ENCODE measurements around the gene FOXK1.

The FOXK1 gene

DNA sequence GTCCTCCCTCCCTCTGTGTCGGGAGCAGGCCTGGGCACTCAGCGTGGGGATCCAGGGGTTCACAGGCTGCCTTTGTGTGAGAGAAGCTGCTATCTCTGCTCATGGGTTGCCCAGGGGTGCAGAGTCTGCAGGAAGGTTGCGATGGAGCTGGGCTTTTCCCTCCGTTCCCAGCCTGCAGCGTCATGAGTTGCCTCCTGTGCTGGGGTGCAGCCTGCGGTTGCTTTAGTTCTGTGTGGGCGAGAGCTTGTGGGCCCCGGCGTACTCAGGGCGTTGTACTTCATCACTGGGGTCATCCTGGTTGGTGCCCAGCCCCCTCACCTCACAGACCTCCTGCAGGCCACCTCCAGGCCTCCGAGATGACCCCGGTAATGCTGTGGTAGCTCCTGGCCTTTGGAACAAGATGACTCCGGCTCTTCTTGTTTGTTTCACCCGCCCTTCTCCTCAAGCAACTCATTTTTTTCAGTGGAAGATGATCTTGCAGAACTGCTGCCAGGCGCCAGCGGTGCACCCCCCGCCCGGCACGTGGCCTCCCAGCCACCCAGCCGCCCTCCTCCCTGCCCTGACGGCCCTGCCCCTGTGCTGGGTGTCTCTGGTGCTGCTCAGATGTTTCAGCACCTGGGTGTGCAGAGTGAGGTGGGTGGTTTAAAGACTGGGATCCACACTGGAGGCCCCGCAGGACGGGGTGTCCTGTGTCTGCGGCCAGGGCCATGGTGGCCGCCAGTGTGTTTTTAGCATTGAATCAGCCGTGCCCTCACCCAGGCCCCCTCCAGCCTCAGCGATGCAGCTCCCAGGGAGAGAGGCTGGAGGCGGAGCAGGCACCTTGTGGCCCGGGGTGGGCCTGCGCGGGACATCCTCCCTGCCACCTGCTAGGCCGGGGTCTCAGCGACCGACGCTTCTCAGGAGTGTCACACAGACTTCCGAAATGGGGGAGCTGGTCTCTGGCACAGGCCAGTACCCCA lies 100.5 kb downstream of the FOXK1 start:
- H3K4me3 ChIP-seq (replicated peaks; ENCODE audit: insufficient read depth, low read length), result no peak overlapping the region
- DNase-seq (ENCODE audit: low read depth in 1 of 2, low spot score in 1 of 2), result no peak
- no peak overlapping the region for H3K27ac ChIP-seq (replicated peaks)
- TF ChIP-seq SPI1 (IDR thresholded peaks at IDR 0.05; ENCODE audit: borderline replicate concordance, low read depth), result no peak
- TF ChIP-seq, protein P1, sequence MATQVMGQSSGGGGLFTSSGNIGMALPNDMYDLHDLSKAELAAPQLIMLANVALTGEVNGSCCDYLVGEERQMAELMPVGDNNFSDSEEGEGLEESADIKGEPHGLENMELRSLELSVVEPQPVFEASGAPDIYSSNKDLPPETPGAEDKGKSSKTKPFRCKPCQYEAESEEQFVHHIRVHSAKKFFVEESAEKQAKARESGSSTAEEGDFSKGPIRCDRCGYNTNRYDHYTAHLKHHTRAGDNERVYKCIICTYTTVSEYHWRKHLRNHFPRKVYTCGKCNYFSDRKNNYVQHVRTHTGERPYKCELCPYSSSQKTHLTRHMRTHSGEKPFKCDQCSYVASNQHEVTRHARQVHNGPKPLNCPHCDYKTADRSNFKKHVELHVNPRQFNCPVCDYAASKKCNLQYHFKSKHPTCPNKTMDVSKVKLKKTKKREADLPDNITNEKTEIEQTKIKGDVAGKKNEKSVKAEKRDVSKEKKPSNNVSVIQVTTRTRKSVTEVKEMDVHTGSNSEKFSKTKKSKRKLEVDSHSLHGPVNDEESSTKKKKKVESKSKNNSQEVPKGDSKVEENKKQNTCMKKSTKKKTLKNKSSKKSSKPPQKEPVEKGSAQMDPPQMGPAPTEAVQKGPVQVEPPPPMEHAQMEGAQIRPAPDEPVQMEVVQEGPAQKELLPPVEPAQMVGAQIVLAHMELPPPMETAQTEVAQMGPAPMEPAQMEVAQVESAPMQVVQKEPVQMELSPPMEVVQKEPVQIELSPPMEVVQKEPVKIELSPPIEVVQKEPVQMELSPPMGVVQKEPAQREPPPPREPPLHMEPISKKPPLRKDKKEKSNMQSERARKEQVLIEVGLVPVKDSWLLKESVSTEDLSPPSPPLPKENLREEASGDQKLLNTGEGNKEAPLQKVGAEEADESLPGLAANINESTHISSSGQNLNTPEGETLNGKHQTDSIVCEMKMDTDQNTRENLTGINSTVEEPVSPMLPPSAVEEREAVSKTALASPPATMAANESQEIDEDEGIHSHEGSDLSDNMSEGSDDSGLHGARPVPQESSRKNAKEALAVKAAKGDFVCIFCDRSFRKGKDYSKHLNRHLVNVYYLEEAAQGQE (IDR thresholded peaks at IDR 0.05; ENCODE audit: insufficient replicate concordance, low read depth), result no peak
- TF ChIP-seq, protein P2, sequence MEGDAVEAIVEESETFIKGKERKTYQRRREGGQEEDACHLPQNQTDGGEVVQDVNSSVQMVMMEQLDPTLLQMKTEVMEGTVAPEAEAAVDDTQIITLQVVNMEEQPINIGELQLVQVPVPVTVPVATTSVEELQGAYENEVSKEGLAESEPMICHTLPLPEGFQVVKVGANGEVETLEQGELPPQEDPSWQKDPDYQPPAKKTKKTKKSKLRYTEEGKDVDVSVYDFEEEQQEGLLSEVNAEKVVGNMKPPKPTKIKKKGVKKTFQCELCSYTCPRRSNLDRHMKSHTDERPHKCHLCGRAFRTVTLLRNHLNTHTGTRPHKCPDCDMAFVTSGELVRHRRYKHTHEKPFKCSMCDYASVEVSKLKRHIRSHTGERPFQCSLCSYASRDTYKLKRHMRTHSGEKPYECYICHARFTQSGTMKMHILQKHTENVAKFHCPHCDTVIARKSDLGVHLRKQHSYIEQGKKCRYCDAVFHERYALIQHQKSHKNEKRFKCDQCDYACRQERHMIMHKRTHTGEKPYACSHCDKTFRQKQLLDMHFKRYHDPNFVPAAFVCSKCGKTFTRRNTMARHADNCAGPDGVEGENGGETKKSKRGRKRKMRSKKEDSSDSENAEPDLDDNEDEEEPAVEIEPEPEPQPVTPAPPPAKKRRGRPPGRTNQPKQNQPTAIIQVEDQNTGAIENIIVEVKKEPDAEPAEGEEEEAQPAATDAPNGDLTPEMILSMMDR (IDR thresholded peaks at IDR 0.05; ENCODE audit: insufficient read depth, low read length), result no peak
- no peak for TF ChIP-seq POLR2AphosphoS5 (IDR thresholded peaks at IDR 0.05; ENCODE audit: low read depth)
- no peak for TF ChIP-seq GABPA (IDR thresholded peaks at IDR 0.05; ENCODE audit: low read depth)
- H3K27me3 ChIP-seq (ENCODE audit: insufficient read depth, poor library complexity, severe bottlenecking), result no peaks in the 10 kb centered on the region

DNA sequence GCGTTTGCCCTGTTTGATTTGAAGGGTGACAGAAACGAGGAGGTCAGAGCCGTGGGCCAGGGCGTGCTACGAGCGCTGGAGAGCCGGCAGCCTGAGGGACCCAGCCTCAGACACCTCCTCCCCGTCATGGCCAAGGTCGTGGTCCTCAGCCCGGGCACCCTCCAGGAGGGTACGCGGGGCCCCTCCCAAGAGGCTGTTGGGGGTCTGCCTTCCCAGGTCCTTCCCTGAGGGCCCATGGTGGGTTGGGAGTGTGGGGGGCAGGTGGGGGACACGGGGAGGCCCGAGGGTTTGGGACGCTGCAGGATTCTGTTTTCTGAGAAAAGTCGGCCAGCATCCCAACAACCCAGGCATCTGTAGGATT lies 101.2 kb downstream of the FOXK1 start:
- no peak for DNase-seq (ENCODE audit: low read depth in 1 of 2, low spot score in 1 of 2)
- Histone ChIP-seq H3K27me3 (ENCODE audit: insufficient read depth, poor library complexity, severe bottlenecking) (no peaks in the 10 kb centered on the region), H3K27ac (replicated peaks) (no peak overlapping the region), H3K4me3 (replicated peaks; ENCODE audit: insufficient read depth, low read length) (no peak overlapping the region)
- no peak for TF ChIP-seq GABPA (IDR thresholded peaks at IDR 0.05; ENCODE audit: low read depth)

DNA sequence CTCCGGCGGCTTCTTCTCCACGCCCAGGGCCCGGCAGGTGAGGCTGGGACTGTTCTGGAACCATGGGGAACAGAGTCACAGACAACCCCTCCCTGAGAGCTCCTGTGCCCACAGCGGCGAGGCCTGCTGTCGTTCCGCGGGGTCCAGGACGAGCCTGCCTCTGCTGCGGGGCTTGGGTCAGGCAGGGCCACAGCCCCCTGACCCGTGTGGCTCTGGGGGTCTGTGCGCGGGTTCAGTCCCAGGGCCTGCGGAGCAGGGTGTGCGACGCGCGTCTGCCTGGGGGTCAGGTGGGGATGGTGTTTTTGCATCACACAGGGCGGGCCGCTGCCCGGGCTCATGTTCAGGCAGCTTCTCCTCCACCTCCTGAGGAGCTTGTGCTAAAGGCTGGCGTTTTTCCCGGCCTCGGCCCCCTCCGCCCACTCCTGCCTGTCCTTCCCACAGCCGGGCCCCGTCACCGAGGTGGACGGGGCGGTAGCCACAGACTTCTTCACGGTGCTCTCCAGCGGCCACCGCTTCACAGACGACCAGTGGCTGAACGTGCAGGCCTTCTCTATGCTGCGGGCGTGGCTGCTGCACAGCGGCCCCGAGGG lies 101.8 kb downstream of the FOXK1 start:
- Histone ChIP-seq H3K27me3 (ENCODE audit: insufficient read depth, poor library complexity, severe bottlenecking) (no peaks in the 10 kb centered on the region), H3K4me3 (replicated peaks; ENCODE audit: insufficient read depth, low read length) (no peak overlapping the region), H3K27ac (replicated peaks) (no peak overlapping the region)
- no peak for DNase-seq (ENCODE audit: low read depth in 1 of 2, low spot score in 1 of 2)
- no peak for TF ChIP-seq GABPA (IDR thresholded peaks at IDR 0.05; ENCODE audit: low read depth)
- TF ChIP-seq, protein P2 (IDR thresholded peaks at IDR 0.05; ENCODE audit: insufficient read depth, low read length), result no peak
- TF ChIP-seq, protein P1 (IDR thresholded peaks at IDR 0.05; ENCODE audit: insufficient replicate concordance, low read depth), result no peak
- TF ChIP-seq SPI1 (IDR thresholded peaks at IDR 0.05; ENCODE audit: borderline replicate concordance, low read depth), result no peak
- no peak for TF ChIP-seq POLR2AphosphoS5 (IDR thresholded peaks at IDR 0.05; ENCODE audit: low read depth)

DNA sequence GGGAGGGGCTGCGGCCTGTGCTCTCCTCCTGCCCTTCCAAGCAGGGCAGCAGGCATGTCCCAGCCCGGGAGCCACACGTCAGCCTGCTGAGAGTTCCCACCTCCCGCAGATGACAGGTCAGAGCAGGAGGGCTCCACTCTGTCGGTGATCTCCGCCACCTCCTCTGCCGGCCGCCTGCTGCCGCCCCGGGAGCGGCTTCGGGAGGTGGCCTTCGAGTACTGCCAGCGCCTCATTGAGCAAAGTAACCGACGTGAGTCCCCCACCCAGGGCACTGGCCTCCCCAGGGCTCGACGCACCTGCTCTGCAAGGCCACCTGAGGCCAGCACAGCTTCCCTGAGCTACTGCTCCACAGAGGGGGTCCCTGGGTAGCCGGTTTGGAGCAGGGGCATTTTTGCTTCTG lies 102.7 kb downstream of the FOXK1 start:
- no peak for DNase-seq (ENCODE audit: low read depth in 1 of 2, low spot score in 1 of 2)
- H3K27me3 ChIP-seq (ENCODE audit: insufficient read depth, poor library complexity, severe bottlenecking), result no peaks in the 10 kb centered on the region
- no peak overlapping the region for H3K4me3 ChIP-seq (replicated peaks; ENCODE audit: insufficient read depth, low read length)
- TF ChIP-seq POLR2AphosphoS5 (IDR thresholded peaks at IDR 0.05; ENCODE audit: low read depth), result no peak
- no peak for TF ChIP-seq SPI1 (IDR thresholded peaks at IDR 0.05; ENCODE audit: borderline replicate concordance, low read depth)
- TF ChIP-seq, protein P1 (IDR thresholded peaks at IDR 0.05; ENCODE audit: insufficient replicate concordance, low read depth), result no peak
- TF ChIP-seq, protein P2 (IDR thresholded peaks at IDR 0.05; ENCODE audit: insufficient read depth, low read length), result no peak
- no peak for TF ChIP-seq GABPA (IDR thresholded peaks at IDR 0.05; ENCODE audit: low read depth)
- H3K27ac ChIP-seq (replicated peaks), result no peak overlapping the region
